Astrocyte (in vitro differentiated cells and primary cell): ENCODE results near the gene SYVN1. TPM values are rescaled to one million over a fixed set of nuclear protein-coding genes. Genes with fewer than 3 reads are reported as not detected.
A peak's percentile ranks its signal among the peaks of the same experiment; 100 is the strongest.
"Not testable (repeated sequence)": the region's sequence is repeated elsewhere in the genome, so short reads cannot be mapped to it uniquely, and the experiment has no call there.

Experiments used
- DNase-seq: peaks from one replicate; pipeline ENCODE4 v3.0.0-alpha.2; 2010; ENCODE audit warnings: low read depth
- FAIRE-seq: peaks from 2 replicates; lab custom pipeline; 2011; peaks lifted over from hg19 to GRCh38; lab: Jason Lieb, UNC
- H2AFZ ChIP-seq: 2 replicates; pipeline ENCODE4 v1.6.0; 2012; ENCODE audit warnings: low read depth, low read length, inconsistent platforms
- H3K27ac ChIP-seq: 2 replicates; pipeline ENCODE4 v1.5.1; 2011; ENCODE audit warnings: low read depth, low read length, inconsistent platforms
- H3K27me3 ChIP-seq: 2 replicates; pipeline ENCODE4 v1.6.0; 2011; ENCODE audit warnings: low read length, inconsistent platforms; ENCODE audit not compliant: insufficient read depth
- H3K36me3 ChIP-seq: 2 replicates; pipeline ENCODE4 v1.5.1; 2011; ENCODE audit warnings: low read length, inconsistent platforms; ENCODE audit not compliant: insufficient read depth
- H3K4me1 ChIP-seq: 2 replicates; pipeline ENCODE4 v1.5.1; 2011; ENCODE audit warnings: low read length, inconsistent platforms; ENCODE audit not compliant: insufficient read depth
- H3K4me2 ChIP-seq: 2 replicates; pipeline ENCODE4 v1.6.0; 2012; ENCODE audit warnings: low read length, inconsistent platforms
- H3K4me3 ChIP-seq: 2 replicates; pipeline ENCODE4 v1.5.1; 2011; ENCODE audit warnings: low read depth, mild to moderate bottlenecking, low read length, inconsistent platforms; ENCODE audit not compliant: insufficient read depth
- H3K79me2 ChIP-seq: 2 replicates; pipeline ENCODE4 v1.6.0; 2012; ENCODE audit warnings: mild to moderate bottlenecking, low read length, inconsistent platforms; ENCODE audit not compliant: insufficient read depth
- H3K9ac ChIP-seq: 2 replicates; pipeline ENCODE4 v1.6.0; 2012; ENCODE audit warnings: mild to moderate bottlenecking, low read length, inconsistent platforms
- H3K9me3 ChIP-seq: 2 replicates; pipeline ENCODE4 v1.5.1; 2012; ENCODE audit warnings: low read depth, mild to moderate bottlenecking, low read length, inconsistent platforms; ENCODE audit not compliant: insufficient read depth
- H4K20me1 ChIP-seq: 2 replicates; pipeline ENCODE4 v1.6.0; 2012; ENCODE audit warnings: low read length, inconsistent platforms; ENCODE audit not compliant: insufficient read depth
- H3K27ac Mint-ChIP-seq: one replicate; pipeline ENCODE4 v1.8.0; 2021; ENCODE audit warnings: mild to moderate bottlenecking, mixed read lengths; ENCODE audit not compliant: unreplicated experiment
- H3K27me3 Mint-ChIP-seq: one replicate; pipeline ENCODE4 v1.8.0; 2021; ENCODE audit warnings: low read depth, mixed read lengths; ENCODE audit not compliant: unreplicated experiment
- H3K36me3 Mint-ChIP-seq: one replicate; pipeline ENCODE4 v1.8.0; 2021; ENCODE audit warnings: low read depth, mixed read lengths; ENCODE audit not compliant: unreplicated experiment
- H3K4me1 Mint-ChIP-seq: one replicate; pipeline ENCODE4 v1.8.0; 2021; ENCODE audit warnings: low read depth, mixed read lengths; ENCODE audit not compliant: unreplicated experiment
- H3K4me3 Mint-ChIP-seq: one replicate; pipeline ENCODE4 v1.8.0; 2021; ENCODE audit warnings: mild to moderate bottlenecking, moderate library complexity, mixed read lengths; ENCODE audit not compliant: unreplicated experiment
- H3K9me3 Mint-ChIP-seq: one replicate; pipeline ENCODE4 v1.8.0; 2021; ENCODE audit warnings: mild to moderate bottlenecking, mixed read lengths; ENCODE audit not compliant: unreplicated experiment
- EZH2 ChIP-seq: IDR thresholded peaks from 2 replicates; pipeline ENCODE4 v1.6.1; 2012; ENCODE audit warnings: mild to moderate bottlenecking, low read length, inconsistent platforms; ENCODE audit not compliant: insufficient read depth
- total RNA-seq: library from RNA; stranded (reverse); gene quantifications from 2 replicates; pipeline ENCODE4 v1.2.1, GENCODE V29; 2021
- TF ChIP-seq, protein P1 (sequence below): IDR thresholded peaks from 2 replicates; pipeline ENCODE4 v1.5.1; 2011; ENCODE audit warnings: low read depth, mild to moderate bottlenecking, inconsistent platforms, low read length, moderate library complexity; ENCODE audit not compliant: insufficient read depth

The SYVN1 gene
- total RNA-seq, 1 donor from 2014 or later, result 43.0 TPM

DNA sequence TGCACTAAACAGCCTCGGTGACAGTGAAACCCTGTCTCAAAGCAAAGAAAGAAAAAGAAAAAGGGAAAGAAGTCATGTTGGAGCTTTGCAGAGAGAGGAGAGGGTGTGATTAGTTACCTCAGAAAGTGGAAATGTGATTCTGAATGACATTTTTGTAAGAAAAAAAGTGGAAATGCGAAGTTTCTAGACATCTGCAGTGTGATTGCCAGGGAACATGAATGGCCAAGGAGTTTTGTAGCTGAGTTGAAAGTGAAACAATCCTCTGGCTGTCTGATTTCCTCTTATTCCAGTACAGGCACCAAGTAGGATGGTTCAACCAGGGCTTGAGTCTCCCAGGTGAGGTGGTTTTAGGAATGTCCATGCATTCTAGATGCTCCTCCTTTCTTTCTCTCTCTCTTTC lies 17.8 kb upstream of the SYVN1 start:
- no peak for DNase-seq
- H3K4me1 Mint-ChIP-seq, result peaks cover 14% of the 10 kb centered on the region
- H3K9ac ChIP-seq, result no peak overlapping the region
- H3K4me3 Mint-ChIP-seq, result no peak overlapping the region
- no peaks in the 10 kb centered on the region for H3K9me3 Mint-ChIP-seq
- H4K20me1 ChIP-seq, result no peaks in the 10 kb centered on the region
- no peaks in the 10 kb centered on the region for H3K36me3 Mint-ChIP-seq
- H3K4me3 ChIP-seq, result no peak overlapping the region
- no peak for FAIRE-seq
- H3K4me2 ChIP-seq, result no peak overlapping the region
- H3K36me3 ChIP-seq, result no peaks in the 10 kb centered on the region
- no peaks in the 10 kb centered on the region for H3K79me2 ChIP-seq
- H3K4me1 ChIP-seq, result peaks cover 16% of the 10 kb centered on the region
- TF ChIP-seq EZH2, result no peak
- TF ChIP-seq, protein P1, sequence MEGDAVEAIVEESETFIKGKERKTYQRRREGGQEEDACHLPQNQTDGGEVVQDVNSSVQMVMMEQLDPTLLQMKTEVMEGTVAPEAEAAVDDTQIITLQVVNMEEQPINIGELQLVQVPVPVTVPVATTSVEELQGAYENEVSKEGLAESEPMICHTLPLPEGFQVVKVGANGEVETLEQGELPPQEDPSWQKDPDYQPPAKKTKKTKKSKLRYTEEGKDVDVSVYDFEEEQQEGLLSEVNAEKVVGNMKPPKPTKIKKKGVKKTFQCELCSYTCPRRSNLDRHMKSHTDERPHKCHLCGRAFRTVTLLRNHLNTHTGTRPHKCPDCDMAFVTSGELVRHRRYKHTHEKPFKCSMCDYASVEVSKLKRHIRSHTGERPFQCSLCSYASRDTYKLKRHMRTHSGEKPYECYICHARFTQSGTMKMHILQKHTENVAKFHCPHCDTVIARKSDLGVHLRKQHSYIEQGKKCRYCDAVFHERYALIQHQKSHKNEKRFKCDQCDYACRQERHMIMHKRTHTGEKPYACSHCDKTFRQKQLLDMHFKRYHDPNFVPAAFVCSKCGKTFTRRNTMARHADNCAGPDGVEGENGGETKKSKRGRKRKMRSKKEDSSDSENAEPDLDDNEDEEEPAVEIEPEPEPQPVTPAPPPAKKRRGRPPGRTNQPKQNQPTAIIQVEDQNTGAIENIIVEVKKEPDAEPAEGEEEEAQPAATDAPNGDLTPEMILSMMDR, result no peak
- peaks cover 2% of the 10 kb centered on the region for H3K27me3 ChIP-seq
- H2AFZ ChIP-seq, result no peak overlapping the region
- H3K9me3 ChIP-seq, result no peaks in the 10 kb centered on the region
- no peak overlapping the region for H3K27ac ChIP-seq
- H3K27me3 Mint-ChIP-seq, result peaks cover 2% of the 10 kb centered on the region
- no peak overlapping the region for H3K27ac Mint-ChIP-seq

DNA sequence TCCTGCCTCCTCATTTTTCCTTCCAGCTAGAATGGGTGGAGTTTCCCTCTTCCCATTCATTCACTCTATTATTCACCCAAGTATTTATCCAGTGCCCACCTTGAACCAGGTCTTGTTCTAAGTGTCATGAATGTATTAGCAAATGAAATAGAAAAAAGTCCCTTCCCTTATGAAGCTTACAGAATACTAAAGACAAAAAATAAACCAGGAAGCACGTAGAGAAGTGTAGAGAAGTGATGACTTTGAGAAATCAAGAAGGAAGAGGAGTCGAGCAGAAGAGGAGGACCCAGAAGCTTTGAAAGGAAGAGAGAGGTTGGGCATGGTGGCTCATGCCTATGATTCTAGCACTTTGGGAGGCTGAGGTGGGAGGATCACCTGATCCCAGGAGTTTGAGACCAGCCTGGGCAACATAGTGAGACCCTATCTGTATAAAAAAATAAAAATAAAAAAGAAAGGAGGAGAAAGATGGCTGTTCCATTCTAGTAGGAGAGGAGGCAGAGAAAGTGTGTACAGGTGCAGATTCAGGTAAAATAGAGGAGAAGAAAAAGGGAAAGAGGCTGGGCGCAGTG lies 17.1 kb upstream of the SYVN1 start:
- Histone ChIP-seq H4K20me1 (no peaks in the 10 kb centered on the region), H3K4me3 (no peak overlapping the region), H3K4me2 (peak overlapping the region; percentile 79), H3K36me3 (no peaks in the 10 kb centered on the region), H3K9ac (no peak overlapping the region), H3K79me2 (no peaks in the 10 kb centered on the region), H2AFZ (no peak overlapping the region), H3K27ac (no peak overlapping the region), H3K9me3 (no peaks in the 10 kb centered on the region), H3K4me1 (peaks cover 16% of the 10 kb centered on the region), H3K27me3 (peaks cover 2% of the 10 kb centered on the region)
- peaks cover 2% of the 10 kb centered on the region for H3K27me3 Mint-ChIP-seq
- DNase-seq (no peak), FAIRE-seq (no peak)
- H3K9me3 Mint-ChIP-seq, result no peaks in the 10 kb centered on the region
- H3K4me3 Mint-ChIP-seq, result no peak overlapping the region
- TF ChIP-seq, protein P1, result no peak
- TF ChIP-seq EZH2, result no peak
- H3K36me3 Mint-ChIP-seq, result no peaks in the 10 kb centered on the region
- H3K4me1 Mint-ChIP-seq, result peaks cover 14% of the 10 kb centered on the region
- H3K27ac Mint-ChIP-seq, result no peak overlapping the region

DNA sequence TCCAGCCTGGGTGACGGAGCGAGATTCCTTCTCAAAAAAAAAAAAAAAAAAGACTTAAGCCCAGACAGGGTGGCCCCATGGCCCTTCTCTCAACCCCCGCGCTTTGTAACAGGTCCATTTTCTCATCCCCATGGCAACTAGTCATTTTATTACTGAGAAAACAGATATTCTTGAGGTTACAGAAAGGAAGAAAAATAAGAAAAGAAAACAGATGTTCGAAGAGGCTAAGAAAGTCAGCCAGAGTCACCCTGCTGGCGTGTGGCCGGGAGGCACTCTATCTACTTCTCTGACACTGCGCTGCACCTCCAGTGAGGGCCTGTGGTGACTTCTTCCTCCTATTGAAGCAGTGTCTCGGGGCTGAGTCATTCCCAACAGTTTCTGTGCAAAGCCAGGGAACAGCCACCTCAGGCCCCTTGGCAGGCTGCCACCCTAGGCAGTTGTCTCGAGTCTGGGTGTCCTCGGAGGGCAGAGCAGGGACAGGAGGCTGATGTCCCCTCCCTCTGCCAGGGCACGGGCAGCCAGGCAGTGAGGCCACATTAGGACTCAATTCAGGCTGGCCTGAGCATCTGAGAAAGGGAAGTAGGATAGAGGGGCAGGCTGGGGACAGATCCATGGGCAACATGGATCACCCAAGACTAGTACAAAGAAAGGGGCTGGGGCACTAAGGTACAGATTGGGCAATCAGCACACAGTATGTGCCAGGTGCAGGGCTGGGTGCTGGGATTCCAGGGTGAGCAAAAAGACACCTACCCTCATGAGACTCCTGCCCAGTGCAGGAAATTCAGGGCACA lies 16.4 kb upstream of the SYVN1 start:
- no peaks in the 10 kb centered on the region for H3K9me3 Mint-ChIP-seq
- peak overlapping the region; percentile 55 for H3K4me3 Mint-ChIP-seq
- Histone ChIP-seq H3K9me3 (no peaks in the 10 kb centered on the region), H3K27ac (peak overlapping the region; percentile 37), H4K20me1 (no peaks in the 10 kb centered on the region), H3K4me2 (peak overlapping the region; percentile 79), H3K27me3 (peaks cover 2% of the 10 kb centered on the region), H3K4me1 (peaks cover 16% of the 10 kb centered on the region), H2AFZ (peak overlapping the region; percentile 16), H3K36me3 (no peaks in the 10 kb centered on the region), H3K4me3 (peak overlapping the region; percentile 1), H3K9ac (peak overlapping the region; percentile 42), H3K79me2 (no peaks in the 10 kb centered on the region)
- FAIRE-seq (no peak), DNase-seq (peak; percentile 82)
- no peak for TF ChIP-seq EZH2
- TF ChIP-seq, protein P1, result no peak
- H3K27me3 Mint-ChIP-seq, result peaks cover 2% of the 10 kb centered on the region
- no peaks in the 10 kb centered on the region for H3K36me3 Mint-ChIP-seq
- peak overlapping the region; percentile 28 for H3K27ac Mint-ChIP-seq
- H3K4me1 Mint-ChIP-seq, result peaks cover 14% of the 10 kb centered on the region

DNA sequence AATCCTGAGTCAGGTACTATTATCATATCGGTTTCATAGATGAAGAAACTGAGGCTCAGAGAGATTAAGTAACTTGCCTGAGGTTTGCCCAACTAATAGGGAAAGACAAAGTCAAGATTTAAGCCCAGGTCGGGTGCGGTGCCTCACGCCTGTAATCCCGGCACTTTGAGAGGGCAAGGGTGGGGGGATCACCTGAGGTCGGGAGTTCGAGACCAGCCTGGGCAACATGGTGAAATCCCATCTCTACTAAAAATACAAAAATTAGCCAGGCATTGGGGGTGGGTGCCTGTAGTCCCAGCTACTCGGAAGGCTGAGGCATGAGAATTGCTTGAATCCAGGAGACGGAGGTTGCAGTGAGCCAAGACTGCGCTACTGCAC lies 15.8 kb upstream of the SYVN1 start:
- peak overlapping the region; percentile 42 for H3K9ac ChIP-seq
- not testable (repeated sequence) for H3K27me3 Mint-ChIP-seq, H3K4me3 Mint-ChIP-seq, H3K4me3 ChIP-seq, DNase-seq, H3K27me3 ChIP-seq, H3K36me3 ChIP-seq, H3K9me3 ChIP-seq, H4K20me1 ChIP-seq, H3K79me2 ChIP-seq, H2AFZ ChIP-seq, H3K9me3 Mint-ChIP-seq, FAIRE-seq, H3K36me3 Mint-ChIP-seq, H3K27ac ChIP-seq
- Mint-ChIP-seq H3K27ac (peak overlapping the region; percentile 28), H3K4me1 (peaks cover 14% of the 10 kb centered on the region)
- peaks cover 16% of the 10 kb centered on the region for H3K4me1 ChIP-seq
- H3K4me2 ChIP-seq, result peak overlapping the region; percentile 79
